ENCODE results near the gene PPRC1.

GRCh38 chr10:102146971-102147428, 14.2 kb downstream of the PPRC1 start:
- TF ChIP-seq, protein P1, sequence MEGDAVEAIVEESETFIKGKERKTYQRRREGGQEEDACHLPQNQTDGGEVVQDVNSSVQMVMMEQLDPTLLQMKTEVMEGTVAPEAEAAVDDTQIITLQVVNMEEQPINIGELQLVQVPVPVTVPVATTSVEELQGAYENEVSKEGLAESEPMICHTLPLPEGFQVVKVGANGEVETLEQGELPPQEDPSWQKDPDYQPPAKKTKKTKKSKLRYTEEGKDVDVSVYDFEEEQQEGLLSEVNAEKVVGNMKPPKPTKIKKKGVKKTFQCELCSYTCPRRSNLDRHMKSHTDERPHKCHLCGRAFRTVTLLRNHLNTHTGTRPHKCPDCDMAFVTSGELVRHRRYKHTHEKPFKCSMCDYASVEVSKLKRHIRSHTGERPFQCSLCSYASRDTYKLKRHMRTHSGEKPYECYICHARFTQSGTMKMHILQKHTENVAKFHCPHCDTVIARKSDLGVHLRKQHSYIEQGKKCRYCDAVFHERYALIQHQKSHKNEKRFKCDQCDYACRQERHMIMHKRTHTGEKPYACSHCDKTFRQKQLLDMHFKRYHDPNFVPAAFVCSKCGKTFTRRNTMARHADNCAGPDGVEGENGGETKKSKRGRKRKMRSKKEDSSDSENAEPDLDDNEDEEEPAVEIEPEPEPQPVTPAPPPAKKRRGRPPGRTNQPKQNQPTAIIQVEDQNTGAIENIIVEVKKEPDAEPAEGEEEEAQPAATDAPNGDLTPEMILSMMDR (IDR thresholded peaks at IDR 0.05), result no peak
- TF ChIP-seq TCF7L2 (IDR thresholded peaks at IDR 0.05; ENCODE audit: low read depth, low read length), result no peak
- TF ChIP-seq POLR2AphosphoS5 (IDR thresholded peaks at IDR 0.05; ENCODE audit: low read depth, low read length), result peak; percentile 40; the same call in 1 of the 2 replicates
- TF ChIP-seq, protein P2, sequence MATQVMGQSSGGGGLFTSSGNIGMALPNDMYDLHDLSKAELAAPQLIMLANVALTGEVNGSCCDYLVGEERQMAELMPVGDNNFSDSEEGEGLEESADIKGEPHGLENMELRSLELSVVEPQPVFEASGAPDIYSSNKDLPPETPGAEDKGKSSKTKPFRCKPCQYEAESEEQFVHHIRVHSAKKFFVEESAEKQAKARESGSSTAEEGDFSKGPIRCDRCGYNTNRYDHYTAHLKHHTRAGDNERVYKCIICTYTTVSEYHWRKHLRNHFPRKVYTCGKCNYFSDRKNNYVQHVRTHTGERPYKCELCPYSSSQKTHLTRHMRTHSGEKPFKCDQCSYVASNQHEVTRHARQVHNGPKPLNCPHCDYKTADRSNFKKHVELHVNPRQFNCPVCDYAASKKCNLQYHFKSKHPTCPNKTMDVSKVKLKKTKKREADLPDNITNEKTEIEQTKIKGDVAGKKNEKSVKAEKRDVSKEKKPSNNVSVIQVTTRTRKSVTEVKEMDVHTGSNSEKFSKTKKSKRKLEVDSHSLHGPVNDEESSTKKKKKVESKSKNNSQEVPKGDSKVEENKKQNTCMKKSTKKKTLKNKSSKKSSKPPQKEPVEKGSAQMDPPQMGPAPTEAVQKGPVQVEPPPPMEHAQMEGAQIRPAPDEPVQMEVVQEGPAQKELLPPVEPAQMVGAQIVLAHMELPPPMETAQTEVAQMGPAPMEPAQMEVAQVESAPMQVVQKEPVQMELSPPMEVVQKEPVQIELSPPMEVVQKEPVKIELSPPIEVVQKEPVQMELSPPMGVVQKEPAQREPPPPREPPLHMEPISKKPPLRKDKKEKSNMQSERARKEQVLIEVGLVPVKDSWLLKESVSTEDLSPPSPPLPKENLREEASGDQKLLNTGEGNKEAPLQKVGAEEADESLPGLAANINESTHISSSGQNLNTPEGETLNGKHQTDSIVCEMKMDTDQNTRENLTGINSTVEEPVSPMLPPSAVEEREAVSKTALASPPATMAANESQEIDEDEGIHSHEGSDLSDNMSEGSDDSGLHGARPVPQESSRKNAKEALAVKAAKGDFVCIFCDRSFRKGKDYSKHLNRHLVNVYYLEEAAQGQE (IDR thresholded peaks at IDR 0.05; ENCODE audit: insufficient read depth in 1 of 2, low read depth in 2 of 2, low read length in 1 of 2), result no peak
